Loucy (cell line): ENCODE data around the gene FN3KRP.

ENCODE experiments used
- H2AFZ ChIP-seq: fragments of 200-600 bp; sonication (generic); 2 replicates; pipeline ENCODE4 v1.6.0; 2016; ENCODE audit warnings: antibody characterized with exemption, mild to moderate bottlenecking, low read length, moderate library complexity
- H3F3A ChIP-seq: fragments of 200-600 bp; 2 replicates; pipeline ENCODE4 v1.6.0; 2016; ENCODE audit warnings: antibody characterized with exemption, low read depth, mild to moderate bottlenecking
- H3K27me3 ChIP-seq: fragments of 200-600 bp; sonication (generic); 2 replicates; pipeline ENCODE4 v1.6.1; 2014; ENCODE audit warnings: low read length, mild to moderate bottlenecking; ENCODE audit not compliant: insufficient read depth, poor library complexity, severe bottlenecking
- H3K36me3 ChIP-seq: fragments of 200-600 bp; sonication (generic); 2 replicates; pipeline ENCODE4 v1.6.1; 2016; ENCODE audit warnings: low read length; ENCODE audit not compliant: insufficient read depth
- H3K4me1 ChIP-seq: fragments of 200-600 bp; sonication (generic); 2 replicates; pipeline ENCODE4 v1.5.1; 2014; ENCODE audit warnings: low read length, mild to moderate bottlenecking; ENCODE audit not compliant: insufficient read depth, poor library complexity, severe bottlenecking
- H3K4me2 ChIP-seq: fragments of 200-600 bp; sonication (generic); 2 replicates; pipeline ENCODE4 v1.6.0; 2014; ENCODE audit warnings: antibody characterized with exemption, low read length, low read depth, mild to moderate bottlenecking; ENCODE audit not compliant: poor library complexity, severe bottlenecking
- H3K4me3 ChIP-seq: fragments of 200-600 bp; sonication (generic); 2 replicates; pipeline ENCODE4 v1.5.1; 2014; ENCODE audit warnings: low read length, mild to moderate bottlenecking, mixed read lengths; ENCODE audit not compliant: poor library complexity, severe bottlenecking
- H3K79me2 ChIP-seq: fragments of 200-600 bp; sonication (generic); 2 replicates; pipeline ENCODE4 v1.6.1; 2014; ENCODE audit warnings: low read length; ENCODE audit not compliant: insufficient read depth
- H3K9ac ChIP-seq: fragments of 200-600 bp; sonication (generic); 2 replicates; pipeline ENCODE4 v1.6.0; 2014; ENCODE audit warnings: mild to moderate bottlenecking, low read depth, low read length, moderate library complexity; ENCODE audit not compliant: poor library complexity, severe bottlenecking
- H3K9me2 ChIP-seq: fragments of 200-600 bp; sonication (generic); replicated peaks from 2 replicates; pipeline ENCODE4 v1.6.1; 2016; ENCODE audit warnings: low read depth, low read length, mixed read lengths
- H3K9me3 ChIP-seq: fragments of 200-600 bp; sonication (generic); 2 replicates; pipeline ENCODE4 v1.6.1; 2014; ENCODE audit warnings: mild to moderate bottlenecking, antibody characterized with exemption, low read length, low read depth; ENCODE audit not compliant: insufficient read depth
- H4K20me1 ChIP-seq: fragments of 200-600 bp; sonication (generic); 2 replicates; pipeline ENCODE4 v1.6.0; 2014; ENCODE audit warnings: antibody characterized with exemption, low read length, mild to moderate bottlenecking; ENCODE audit not compliant: insufficient read depth, poor library complexity, severe bottlenecking
- CTCF ChIP-seq: fragments of 200-600 bp; sonication (generic); conservative IDR thresholded peaks from 2 replicates; pipeline ENCODE4 v1.5.1; 2014; ENCODE audit warnings: mild to moderate bottlenecking, antibody characterized with exemption, low read length
- EZH2phosphoT487 ChIP-seq: fragments of 200-600 bp; IDR thresholded peaks from 2 replicates; pipeline ENCODE4 v1.6.1; 2018; ENCODE audit warnings: antibody characterized with exemption, mild to moderate bottlenecking, moderate library complexity, borderline replicate concordance

Gene FN3KRP

GRCh38 chr17:82765371-82765770, 48.9 kb downstream of the FN3KRP start:
- H3K9me2 ChIP-seq: no peaks in the 10 kb centered on the region
- no peak overlapping the region for H2AFZ ChIP-seq
- peaks cover under 1% of the 10 kb centered on the region for H3K4me1 ChIP-seq
- no peak overlapping the region for H3K4me3 ChIP-seq
- H3K79me2 ChIP-seq: peaks cover 34% of the 10 kb centered on the region
- H3K27me3 ChIP-seq: no peaks in the 10 kb centered on the region
- H3K36me3 ChIP-seq: peaks cover 69% of the 10 kb centered on the region; the same call in 1 of the 2 replicates
- no peak overlapping the region for H3K4me2 ChIP-seq
- no peak overlapping the region for H3K9ac ChIP-seq
- TF ChIP-seq CTCF (no peak), EZH2phosphoT487 (no peak)
- peaks cover 11% of the 10 kb centered on the region for H4K20me1 ChIP-seq
- no peaks in the 10 kb centered on the region for H3K9me3 ChIP-seq
- H3F3A ChIP-seq: peaks cover 6% of the 10 kb centered on the region; the same call in 1 of the 2 replicates

- H3K27me3 ChIP-seq: no peaks in the 10 kb centered on the region
- no peak overlapping the region for H3K9ac ChIP-seq
- H3K4me1 ChIP-seq: no peaks in the 10 kb centered on the region
- peaks cover 6% of the 10 kb centered on the region; the same call in 1 of the 2 replicates for H3F3A ChIP-seq
- H3K36me3 ChIP-seq: peaks cover 75% of the 10 kb centered on the region; the same call in 1 of the 2 replicates
- no peaks in the 10 kb centered on the region for H3K9me2 ChIP-seq
- H3K79me2 ChIP-seq: peaks cover 16% of the 10 kb centered on the region
- H2AFZ ChIP-seq: no peak overlapping the region
- TF ChIP-seq EZH2phosphoT487 (no peak), CTCF (peak; percentile 73)
- H4K20me1 ChIP-seq: peaks cover 8% of the 10 kb centered on the region
- no peak overlapping the region for H3K4me3 ChIP-seq
- no peaks in the 10 kb centered on the region for H3K9me3 ChIP-seq
- H3K4me2 ChIP-seq: no peak overlapping the region
Measured at GRCh38 chr17:82767041-82767754, 50.7 kb downstream of the FN3KRP start.

- peaks cover 76% of the 10 kb centered on the region; the same call in 1 of the 2 replicates for H3K36me3 ChIP-seq
- H3K9me3 ChIP-seq: no peaks in the 10 kb centered on the region
- H3K4me2 ChIP-seq: no peak overlapping the region
- H3F3A ChIP-seq: peaks cover 6% of the 10 kb centered on the region; the same call in 1 of the 2 replicates
- H3K9me2 ChIP-seq: no peaks in the 10 kb centered on the region
- no peaks in the 10 kb centered on the region for H3K4me1 ChIP-seq
- H2AFZ ChIP-seq: no peak overlapping the region
- TF ChIP-seq EZH2phosphoT487: no peak
- no peak for TF ChIP-seq CTCF
- H3K79me2 ChIP-seq: peaks cover under 1% of the 10 kb centered on the region; the same call in 1 of the 2 replicates
- peaks cover 5% of the 10 kb centered on the region for H4K20me1 ChIP-seq
- H3K9ac ChIP-seq: no peak overlapping the region
- no peak overlapping the region for H3K4me3 ChIP-seq
- no peaks in the 10 kb centered on the region for H3K27me3 ChIP-seq
Measured at GRCh38 chr17:82769041-82769440, 52.5 kb downstream of the FN3KRP start.
